ENCODE data around the gene PLCH1. TPM values are rescaled to one million over a fixed set of nuclear protein-coding genes. Genes with fewer than 3 reads are reported as not detected.

The PLCH1 gene
- total RNA-seq, 1 experiment from 2014 or later = 3.1 TPM

- CTCF ChIA-PET = no interaction called here
- Histone ChIP-seq H3K4me3 (ENCODE audit: low read depth, low read length, poor library complexity, severe bottlenecking) (no peak overlapping the region), H3K4me1 (ENCODE audit: insufficient read depth, low read length, poor library complexity, severe bottlenecking) (no peaks in the 10 kb centered on the region), H3K36me3 (ENCODE audit: insufficient read depth, low read length, poor library complexity, severe bottlenecking) (no peaks in the 10 kb centered on the region), H3K27me3 (replicated peaks; ENCODE audit: insufficient read depth, low read depth, low read length, poor library complexity) (no peaks in the 10 kb centered on the region), H3K27ac (ENCODE audit: low read depth, low read length, poor library complexity, severe bottlenecking) (no peak overlapping the region), H3K9me3 (ENCODE audit: low read depth, low read length, poor library complexity, severe bottlenecking) (no peaks in the 10 kb centered on the region)
- intact Hi-C loops (cut with micrococcal nuclease; ENCODE audit: unreplicated experiment) = no loop called here
- no TSS peak for BruUV-seq (replicated peaks)
- POLR2A ChIA-PET (ENCODE audit: low non-redundant PET) = no interaction called here
- DNase-seq (ENCODE audit: low spot score) = no peak
- no peak for TF ChIP-seq CTCF (conservative IDR thresholded peaks at IDR 0.05; ENCODE audit: low read depth, low read length)
- TF ChIP-seq EZH2 (IDR thresholded peaks at IDR 0.05; ENCODE audit: borderline replicate concordance, low read depth, low read length, poor library complexity, severe bottlenecking) = no peak
Observed at GRCh38 chr3:155407971-155408370, 336.9 kb downstream of the PLCH1 start.

- ChIA-PET CTCF (no interaction called here), POLR2A (ENCODE audit: low non-redundant PET) (no interaction called here)
- no peaks in the 10 kb centered on the region for H3K4me1 ChIP-seq (ENCODE audit: insufficient read depth, low read length, poor library complexity, severe bottlenecking)
- H3K27ac ChIP-seq (ENCODE audit: low read depth, low read length, poor library complexity, severe bottlenecking) = no peak overlapping the region
- no peaks in the 10 kb centered on the region for H3K9me3 ChIP-seq (ENCODE audit: low read depth, low read length, poor library complexity, severe bottlenecking)
- BruUV-seq (replicated peaks) = no TSS peak
- DNase-seq (ENCODE audit: low spot score) = no peak
- no peaks in the 10 kb centered on the region for H3K27me3 ChIP-seq (replicated peaks; ENCODE audit: insufficient read depth, low read depth, low read length, poor library complexity)
- H3K4me3 ChIP-seq (ENCODE audit: low read depth, low read length, poor library complexity, severe bottlenecking) = no peak overlapping the region
- TF ChIP-seq CTCF (conservative IDR thresholded peaks at IDR 0.05; ENCODE audit: low read depth, low read length) (no peak), EZH2 (IDR thresholded peaks at IDR 0.05; ENCODE audit: borderline replicate concordance, low read depth, low read length, poor library complexity, severe bottlenecking) (no peak)
- intact Hi-C loops (cut with micrococcal nuclease; ENCODE audit: unreplicated experiment) = no loop called here
- no peaks in the 10 kb centered on the region for H3K36me3 ChIP-seq (ENCODE audit: insufficient read depth, low read length, poor library complexity, severe bottlenecking)
Observed at GRCh38 chr3:155407331-155407730, 337.5 kb downstream of the PLCH1 start.

GRCh38 chr3:155404486-155404885 is 340.4 kb downstream of the PLCH1 start:
- intact Hi-C loops (cut with micrococcal nuclease; ENCODE audit: unreplicated experiment) = no loop called here
- BruUV-seq (replicated peaks) = no TSS peak
- Histone ChIP-seq H3K27ac (ENCODE audit: low read depth, low read length, poor library complexity, severe bottlenecking) (no peak overlapping the region), H3K4me1 (ENCODE audit: insufficient read depth, low read length, poor library complexity, severe bottlenecking) (no peaks in the 10 kb centered on the region), H3K27me3 (replicated peaks; ENCODE audit: insufficient read depth, low read depth, low read length, poor library complexity) (no peaks in the 10 kb centered on the region), H3K4me3 (ENCODE audit: low read depth, low read length, poor library complexity, severe bottlenecking) (no peak overlapping the region), H3K36me3 (ENCODE audit: insufficient read depth, low read length, poor library complexity, severe bottlenecking) (no peaks in the 10 kb centered on the region), H3K9me3 (ENCODE audit: low read depth, low read length, poor library complexity, severe bottlenecking) (no peaks in the 10 kb centered on the region)
- no peak for DNase-seq (ENCODE audit: low spot score)
- POLR2A ChIA-PET (ENCODE audit: low non-redundant PET) = interaction anchor here (0.6 kb wide), 1 partner anchor 1888 kb away, joined by 14 read pairs; no protein-coding TSS in a partner anchor
- no peak for TF ChIP-seq EZH2 (IDR thresholded peaks at IDR 0.05; ENCODE audit: borderline replicate concordance, low read depth, low read length, poor library complexity, severe bottlenecking)
- no peak for TF ChIP-seq CTCF (conservative IDR thresholded peaks at IDR 0.05; ENCODE audit: low read depth, low read length)
- CTCF ChIA-PET = no interaction called here

Data from A673 (cell line).